ENCODE measurements around the gene TBC1D10A.

- TF ChIP-seq CTCF (IDR thresholded peaks at IDR 0.05) (no peak), ZFX (IDR thresholded peaks at IDR 0.05; ENCODE audit: borderline replicate concordance) (no peak)
Observed at GRCh38 chr22:30296324-30296723, 30.4 kb downstream of the TBC1D10A start.

Data from 22Rv1 (cell line).